AG09309 (cell line): ENCODE data around the gene PTGS1.
A peak's percentile ranks its signal among the peaks of the same experiment; 100 is the strongest.
"Not testable (repeated sequence)": the region's sequence is repeated elsewhere in the genome, so short reads cannot be mapped to it uniquely, and the experiment has no call there.

Experiments
- DNase-seq: peaks from one replicate; pipeline ENCODE4 v3.0.0-alpha.2; 2010; ENCODE audit warnings: low read depth
- H3K4me3 ChIP-seq: 2 replicates; pipeline ENCODE4 v1.5.1; 2011; ENCODE audit warnings: mild to moderate bottlenecking, low read depth, low read length, moderate library complexity; ENCODE audit not compliant: control insufficient read depth
- CTCF ChIP-seq: IDR thresholded peaks from 2 replicates; pipeline ENCODE4 v1.5.1; 2011; ENCODE audit warnings: mild to moderate bottlenecking, low read depth, low read length, inconsistent platforms; ENCODE audit not compliant: insufficient read depth, control insufficient read depth; ENCODE audit errors: missing control alignments

PTGS1 gene

GRCh38 chr9:122354536-122355199 is 16.2 kb upstream of the PTGS1 start:
- H3K4me3 ChIP-seq: no peak overlapping the region
- TF ChIP-seq CTCF: no peak
- no peak for DNase-seq

- no peak for TF ChIP-seq CTCF
- no peak overlapping the region for H3K4me3 ChIP-seq
These were observed 15.4 kb upstream of the PTGS1 start for GRCh38 chr9:122355336-122355875.

DNA sequence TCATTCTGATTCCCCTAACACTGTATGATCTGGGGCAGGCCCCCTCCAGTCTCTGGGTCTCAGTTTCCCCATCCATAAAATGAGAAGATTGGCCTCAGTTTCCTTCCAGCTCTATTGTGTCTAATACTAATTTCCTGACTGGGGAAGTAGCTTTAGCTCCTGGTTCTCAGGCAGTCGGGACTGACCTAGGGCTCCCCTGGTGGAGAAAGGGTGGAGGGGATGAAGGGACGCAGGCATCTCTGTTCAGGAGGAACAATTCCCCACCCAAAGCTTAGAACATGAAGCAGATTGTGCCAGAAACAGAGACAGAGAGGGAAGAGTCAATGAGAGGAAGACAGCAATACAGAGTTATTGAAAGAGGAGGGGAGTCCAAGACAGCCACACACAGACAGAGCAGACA is 14.2 kb upstream of the PTGS1 start:
- peak; percentile 38 for TF ChIP-seq CTCF
- no peak for DNase-seq

More at GRCh38 chr9:122355336-122355875, 15.4 kb upstream of the PTGS1 start:
- no peak for DNase-seq

DNA sequence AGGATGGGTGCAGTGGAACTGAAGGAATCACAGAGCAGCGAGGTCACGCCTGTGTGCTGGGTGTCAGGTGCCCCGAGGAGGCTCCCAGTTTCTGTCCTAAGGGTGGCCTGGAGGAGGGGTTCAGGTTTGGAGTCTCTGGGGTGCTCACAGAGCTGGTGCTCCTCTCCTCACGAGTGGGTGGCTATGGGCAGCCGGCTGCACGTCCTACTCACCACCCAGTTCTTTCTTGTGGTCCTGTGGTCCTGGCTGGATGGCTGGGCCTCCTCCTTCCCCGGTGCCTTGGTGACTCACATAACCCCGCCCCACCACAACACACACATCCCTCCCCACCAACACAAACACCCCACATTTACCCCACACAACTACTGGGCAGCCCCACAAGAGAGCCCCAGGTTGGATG is 9.9 kb upstream of the PTGS1 start:
- H3K4me3 ChIP-seq: no peak overlapping the region
- no peak for TF ChIP-seq CTCF
- DNase-seq: no peak

More for the DNA sequence above, 14.2 kb upstream of the PTGS1 start:
- no peak overlapping the region for H3K4me3 ChIP-seq

GRCh38 chr9:122363131-122363530 is 7.7 kb upstream of the PTGS1 start:
- not testable (repeated sequence) for H3K4me3 ChIP-seq, DNase-seq

DNA sequence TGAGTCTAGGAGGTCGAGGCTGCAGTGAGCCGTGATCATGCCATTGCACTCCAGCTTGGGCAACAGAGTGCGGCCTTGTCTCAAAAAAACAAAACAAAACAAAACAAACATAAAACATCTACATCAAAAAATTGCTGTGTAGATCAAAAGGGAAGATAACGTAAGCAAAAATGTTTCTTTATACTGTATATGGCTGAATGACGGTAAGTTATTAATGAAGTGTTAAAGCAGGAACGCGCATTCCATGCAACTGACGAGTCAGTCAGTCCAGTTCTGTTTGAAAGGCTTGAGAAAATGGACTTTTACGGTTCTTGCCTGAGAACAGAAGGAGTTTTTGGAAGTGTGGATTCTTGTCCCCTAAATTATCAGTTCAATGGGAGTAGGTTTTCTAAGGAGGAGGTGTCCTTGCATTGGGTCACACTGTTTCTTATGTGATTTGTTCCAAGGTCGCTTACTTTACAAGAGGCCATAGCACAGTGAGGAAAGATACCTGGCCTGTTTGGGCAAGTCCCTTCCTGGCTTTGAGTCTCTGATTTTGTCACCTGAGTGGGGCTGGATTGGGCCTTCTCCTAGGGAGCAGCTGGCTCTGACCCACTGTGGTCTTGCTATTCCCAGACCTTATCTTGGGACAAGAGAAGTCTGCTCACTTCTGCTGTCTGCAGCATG is 6.6 kb upstream of the PTGS1 start:
- no peak overlapping the region for H3K4me3 ChIP-seq
- DNase-seq: no peak
- TF ChIP-seq CTCF: no peak

GRCh38 chr9:122364783-122365150 is 6.1 kb upstream of the PTGS1 start:
- no peak for TF ChIP-seq CTCF
- no peak for DNase-seq
- H3K4me3 ChIP-seq: no peak overlapping the region
